Activated CD4-positive, alpha-beta T cell treated with anti-CD3 and anti-CD28 coated beads, Interleukin-2, amount 50 U/mL, for 24 hours (primary cell): ENCODE results near the gene CIAO2A.
"Not testable (repeated sequence)": the region's sequence is repeated elsewhere in the genome, so short reads cannot be mapped to it uniquely, and the experiment has no call there.

Experiments used
- DNase-seq, 2 donors: peaks; one replicate each; pipeline ENCODE4 v3.0.0-alpha.2; 2020; ENCODE audit warnings: low read depth in 1 of 2, low spot score in 1 of 2

CIAO2A gene, protein sequence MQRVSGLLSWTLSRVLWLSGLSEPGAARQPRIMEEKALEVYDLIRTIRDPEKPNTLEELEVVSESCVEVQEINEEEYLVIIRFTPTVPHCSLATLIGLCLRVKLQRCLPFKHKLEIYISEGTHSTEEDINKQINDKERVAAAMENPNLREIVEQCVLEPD

DNA sequence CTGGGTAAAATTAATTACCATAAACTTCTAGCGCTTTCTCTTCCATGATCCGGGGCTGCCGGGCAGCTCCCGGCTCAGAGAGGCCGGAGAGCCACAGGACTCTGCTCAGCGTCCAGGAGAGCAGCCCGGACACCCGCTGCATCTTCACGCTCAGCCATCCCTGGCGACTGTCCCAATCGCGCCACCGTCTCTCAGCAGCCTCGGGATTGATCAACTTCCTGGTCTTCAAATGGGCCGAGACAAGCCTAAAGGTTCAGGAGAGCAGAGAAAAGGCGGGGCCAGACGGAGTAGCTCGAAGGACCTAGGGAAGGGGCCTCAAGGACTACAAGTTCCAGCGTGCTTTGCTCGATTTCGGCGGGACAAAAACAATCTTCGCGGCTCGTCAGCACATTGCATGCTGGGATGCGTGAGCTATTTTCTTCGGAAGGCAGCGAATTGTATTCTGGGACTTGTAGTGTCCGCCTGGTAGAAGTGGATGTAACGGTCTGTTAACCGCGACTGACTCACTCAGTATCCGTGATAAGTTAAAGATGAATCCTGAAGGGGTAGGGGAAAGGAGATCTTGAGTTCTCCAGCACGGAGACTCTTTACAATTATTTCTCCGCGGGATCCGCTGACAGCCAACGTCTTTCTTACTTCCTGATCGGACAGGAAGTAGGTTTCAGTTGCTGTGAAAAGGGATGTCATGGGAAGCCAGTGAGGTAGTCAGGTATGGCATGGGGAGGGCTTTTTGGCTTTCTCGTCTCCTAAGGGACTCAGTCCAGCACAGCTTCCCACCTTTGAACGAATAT is at the start of gene CIAO2A:
CIAO2A (minus strand) TSS at position 212 of the 791 bp plus-strand sequence; CDS start at position 142, 70 bp downstream.
- DNase-seq, result peak; percentile 69 to 94

DNA sequence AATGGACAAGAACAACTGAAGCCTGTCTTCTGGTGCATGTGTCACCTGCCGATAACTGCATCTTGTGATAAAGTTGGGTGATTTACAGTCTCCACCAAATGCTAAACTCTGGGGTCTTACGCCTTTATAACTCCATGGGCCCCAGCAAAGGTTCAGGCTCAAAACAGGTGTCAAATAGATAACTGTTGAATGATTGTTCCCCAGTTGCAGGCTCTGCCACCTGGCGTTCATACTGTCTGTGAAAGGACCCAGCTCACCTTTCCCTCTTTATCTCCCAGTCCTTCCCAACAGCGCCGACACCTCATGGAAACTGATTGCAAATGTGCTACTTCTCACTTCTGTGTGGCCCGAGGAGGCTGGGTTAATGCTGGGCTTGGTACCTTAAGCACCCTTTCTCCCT is 49.6 kb upstream of the CIAO2A start:
- DNase-seq, result no peak

DNA sequence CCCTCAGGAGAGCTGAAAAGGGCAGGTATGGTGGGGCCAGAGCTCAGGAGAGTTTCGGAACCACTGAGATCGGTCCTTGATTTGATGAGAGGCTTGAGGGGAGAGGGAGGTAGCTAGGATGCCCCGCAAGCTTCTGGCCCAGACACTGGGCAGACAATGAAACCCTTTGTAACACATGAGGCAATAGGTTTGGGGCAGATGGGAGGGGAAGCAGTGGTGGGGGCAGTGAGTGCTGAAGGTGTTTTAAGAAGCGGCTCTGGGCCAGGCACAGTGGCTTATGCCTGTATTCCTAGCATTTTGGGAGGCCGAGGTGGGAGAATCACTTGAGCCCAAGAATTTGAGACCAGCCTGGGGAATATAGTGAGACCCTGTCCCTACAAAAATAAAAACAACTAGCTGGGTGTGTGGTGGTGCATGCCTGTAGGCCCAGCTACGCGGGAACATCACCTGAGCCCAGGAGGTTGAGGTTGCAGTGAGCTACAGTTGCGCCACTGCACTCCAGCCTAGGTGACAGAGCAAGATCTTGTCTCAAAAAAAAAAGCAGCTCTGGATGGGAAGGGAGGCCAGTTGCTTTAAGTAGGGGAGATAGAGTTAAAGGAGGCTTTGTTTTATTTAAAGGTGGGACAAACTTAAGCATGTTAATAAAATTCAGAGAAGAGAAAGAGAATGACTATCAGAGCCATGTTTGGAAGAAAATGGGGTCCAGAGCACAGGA is 48.3 kb upstream of the CIAO2A start:
- no peak for DNase-seq

DNA sequence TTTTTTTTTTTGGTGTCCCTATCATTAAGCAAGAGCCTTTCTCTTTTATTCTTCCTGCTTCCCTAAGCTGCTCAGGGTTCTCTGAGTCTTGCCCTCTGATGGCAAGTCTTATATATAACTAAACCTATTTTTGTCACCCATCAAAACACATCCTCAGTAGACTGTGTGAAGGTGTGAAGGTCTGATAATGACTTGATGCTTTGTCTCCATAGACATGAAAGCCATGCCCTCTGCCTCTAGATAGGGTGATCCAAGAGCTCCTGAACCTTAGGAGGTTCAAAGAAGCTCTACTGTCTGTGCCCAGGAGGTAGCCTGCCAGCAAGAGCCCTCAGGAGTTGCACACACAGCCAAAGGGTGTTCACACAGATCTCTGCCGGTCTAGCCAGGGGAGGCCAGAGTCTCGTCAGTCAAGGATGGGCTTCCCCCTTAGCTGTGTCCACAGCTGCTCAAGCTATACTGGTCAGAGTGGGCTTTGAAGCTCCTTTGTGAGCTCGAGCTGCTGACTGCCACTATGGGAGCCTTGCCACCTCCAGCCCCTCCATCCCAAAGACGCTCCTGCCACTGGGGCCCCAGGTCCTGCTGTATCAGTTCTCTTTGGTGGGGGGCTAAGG is 44.8 kb upstream of the CIAO2A start:
- no peak for DNase-seq

DNA sequence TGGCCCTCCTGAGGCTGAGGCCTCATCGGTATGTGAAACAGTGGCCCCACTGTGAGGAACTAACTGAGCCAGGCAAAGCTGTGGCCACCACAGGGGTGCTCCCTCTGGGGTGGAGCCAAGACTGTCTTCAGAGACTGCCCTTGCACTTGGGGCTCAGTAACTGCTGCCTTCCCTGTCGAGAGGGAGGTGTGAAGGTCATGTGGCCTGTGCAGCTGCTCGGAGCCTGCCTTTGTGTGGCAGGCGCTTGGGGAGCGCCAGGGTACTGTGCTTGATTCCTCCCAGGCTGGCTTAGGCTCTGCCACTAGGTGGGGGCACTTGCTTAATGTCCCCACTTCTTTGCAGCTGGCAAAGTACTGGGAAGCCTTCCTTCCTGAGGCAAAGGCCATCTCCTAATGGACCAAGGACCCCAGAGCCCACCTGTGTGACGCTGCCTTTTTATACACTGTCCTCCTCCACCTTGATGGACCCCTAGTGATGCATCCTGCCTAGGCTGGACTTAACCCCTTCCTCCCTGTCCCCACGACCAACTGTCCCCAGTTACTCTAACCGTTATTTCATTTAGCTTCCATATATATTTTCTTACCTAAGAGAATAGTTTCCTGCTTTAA is 43.7 kb upstream of the CIAO2A start:
- no peak for DNase-seq

DNA sequence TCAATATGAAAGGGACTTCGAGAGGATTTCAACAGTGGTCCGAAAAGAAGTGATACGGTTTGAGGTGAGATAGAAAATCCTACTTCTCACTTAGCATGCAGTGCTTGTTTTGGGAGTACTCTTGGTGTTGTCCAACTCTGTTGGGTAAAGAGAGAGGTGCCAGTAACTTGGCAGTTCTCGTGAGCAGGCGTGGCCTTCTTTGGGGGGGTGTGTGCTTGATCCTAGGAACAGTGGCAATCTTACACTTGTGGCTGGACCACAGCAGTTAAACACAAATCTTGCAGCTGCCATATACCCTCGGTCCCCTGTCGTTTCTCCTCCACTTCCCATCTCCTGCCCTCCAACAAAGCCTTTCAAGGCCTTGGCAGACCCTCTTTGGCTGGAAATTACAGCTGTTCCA is 42.7 kb upstream of the CIAO2A start:
- no peak for DNase-seq

DNA sequence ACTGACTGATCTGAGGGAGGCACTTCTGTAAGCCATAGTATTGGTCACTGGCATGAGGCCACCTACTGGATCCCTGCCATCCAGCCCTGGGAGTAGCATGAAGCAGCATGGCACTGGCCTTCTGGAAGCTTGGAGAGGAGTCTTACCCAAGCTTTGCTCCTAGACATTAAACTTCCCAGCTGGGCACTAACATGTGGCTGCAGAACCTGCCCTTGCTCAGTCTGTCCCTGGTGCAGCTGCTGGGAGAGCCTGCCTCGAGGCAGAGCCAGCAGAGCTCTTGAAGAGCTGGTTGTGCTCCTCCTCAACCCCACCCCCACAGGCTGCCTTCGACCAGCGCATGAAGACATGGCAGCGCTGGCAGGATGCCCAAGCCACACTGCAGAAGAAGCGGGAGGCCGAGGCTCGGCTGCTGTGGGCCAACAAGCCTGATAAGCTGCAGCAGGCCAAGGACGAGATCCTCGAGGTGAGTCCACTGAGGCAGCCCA is 40.7 kb upstream of the CIAO2A start:
- no peak for DNase-seq

DNA sequence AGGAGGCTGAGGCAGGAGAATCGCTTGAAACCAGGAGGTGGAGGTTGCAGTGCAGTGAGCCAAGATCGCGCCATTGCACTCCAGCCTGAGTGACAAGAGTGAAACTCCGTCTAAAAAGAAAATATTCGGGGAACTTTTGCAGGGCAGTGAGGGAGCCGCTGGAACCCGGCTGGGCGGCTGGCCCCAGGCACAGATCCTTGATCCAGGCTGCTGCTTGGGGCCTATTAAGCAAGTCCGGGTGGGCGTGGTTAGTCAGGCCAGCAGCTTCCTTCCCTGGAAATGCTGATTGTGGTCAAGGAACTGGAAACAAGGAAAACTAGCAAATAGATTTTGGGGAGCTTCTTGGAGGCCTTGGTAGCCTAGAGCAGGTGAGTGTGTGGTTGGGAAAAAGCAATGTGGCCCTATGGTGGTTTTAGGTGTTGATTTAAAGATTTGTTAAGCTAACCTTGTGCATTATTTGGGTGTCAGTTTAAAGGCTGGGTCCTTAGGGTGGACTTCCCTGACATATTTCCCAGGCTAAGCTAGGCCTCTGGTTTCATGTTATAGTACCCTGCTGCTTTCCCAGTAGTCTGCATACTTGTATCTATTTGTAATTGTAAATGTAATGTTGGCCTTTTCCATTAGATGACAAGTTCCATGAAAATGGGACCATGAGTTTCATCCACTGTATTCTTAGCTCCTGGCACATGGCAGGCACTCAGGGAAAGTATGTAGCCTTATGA is 40.1 kb upstream of the CIAO2A start:
- DNase-seq, result no peak

DNA sequence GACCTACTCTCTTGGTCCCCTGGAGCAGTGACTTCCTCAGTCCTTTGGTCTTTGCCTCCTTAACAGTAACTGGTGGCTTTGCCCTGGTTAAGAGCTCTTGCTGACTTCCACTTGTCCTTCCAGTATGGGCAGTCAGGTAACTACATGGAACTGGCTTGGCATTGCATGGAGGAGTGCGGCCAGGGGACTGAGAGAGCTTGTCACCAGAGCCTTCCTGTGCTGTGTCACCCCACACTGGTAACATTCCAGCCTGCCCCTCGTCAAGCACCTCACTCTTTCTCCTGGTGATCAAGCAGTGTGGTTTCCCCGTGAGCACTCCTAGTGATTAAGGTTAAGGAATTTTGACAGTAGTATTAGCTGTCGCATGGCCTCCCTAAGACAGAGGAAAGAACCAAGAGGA is 38.6 kb upstream of the CIAO2A start:
- DNase-seq, result no peak

DNA sequence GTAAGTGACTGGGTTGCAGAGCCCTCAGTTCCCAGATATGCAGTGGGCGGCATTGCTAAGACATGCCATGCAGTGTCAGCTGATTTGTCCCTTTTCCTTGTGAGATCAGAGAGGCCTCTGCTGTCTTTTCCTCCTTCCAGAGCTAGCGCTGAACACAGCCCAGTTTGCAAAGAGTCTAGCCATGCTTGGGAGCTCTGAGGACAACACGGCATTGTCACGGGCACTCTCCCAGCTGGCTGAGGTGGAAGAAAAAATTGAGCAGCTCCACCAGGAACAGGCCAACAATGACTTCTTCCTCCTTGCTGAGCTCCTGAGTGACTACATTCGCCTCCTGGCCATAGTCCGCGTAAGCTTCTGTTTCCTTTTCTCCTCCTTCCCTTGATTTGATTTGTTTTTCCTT is 37.9 kb upstream of the CIAO2A start:
- DNase-seq, result no peak

DNA sequence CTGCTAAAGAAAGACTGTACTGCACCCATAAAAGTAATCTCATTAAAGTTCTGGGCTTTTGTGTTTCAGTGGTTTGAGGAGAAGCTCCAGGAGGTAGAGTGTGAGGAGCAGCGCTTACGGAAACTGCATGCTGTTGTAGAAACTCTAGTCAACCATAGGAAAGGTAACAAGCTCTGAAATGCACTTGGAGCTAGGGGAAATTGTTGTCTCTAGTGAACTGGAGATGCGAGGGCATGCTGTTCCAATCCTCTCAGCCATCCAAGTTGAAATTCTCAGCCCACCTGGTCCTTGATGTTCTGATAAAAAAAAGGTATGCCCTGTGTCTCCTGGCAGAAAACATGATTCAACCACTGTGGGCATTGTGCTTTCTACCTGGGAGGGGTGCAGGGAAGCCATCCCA is 36.5 kb upstream of the CIAO2A start:
- DNase-seq, result no peak

DNA sequence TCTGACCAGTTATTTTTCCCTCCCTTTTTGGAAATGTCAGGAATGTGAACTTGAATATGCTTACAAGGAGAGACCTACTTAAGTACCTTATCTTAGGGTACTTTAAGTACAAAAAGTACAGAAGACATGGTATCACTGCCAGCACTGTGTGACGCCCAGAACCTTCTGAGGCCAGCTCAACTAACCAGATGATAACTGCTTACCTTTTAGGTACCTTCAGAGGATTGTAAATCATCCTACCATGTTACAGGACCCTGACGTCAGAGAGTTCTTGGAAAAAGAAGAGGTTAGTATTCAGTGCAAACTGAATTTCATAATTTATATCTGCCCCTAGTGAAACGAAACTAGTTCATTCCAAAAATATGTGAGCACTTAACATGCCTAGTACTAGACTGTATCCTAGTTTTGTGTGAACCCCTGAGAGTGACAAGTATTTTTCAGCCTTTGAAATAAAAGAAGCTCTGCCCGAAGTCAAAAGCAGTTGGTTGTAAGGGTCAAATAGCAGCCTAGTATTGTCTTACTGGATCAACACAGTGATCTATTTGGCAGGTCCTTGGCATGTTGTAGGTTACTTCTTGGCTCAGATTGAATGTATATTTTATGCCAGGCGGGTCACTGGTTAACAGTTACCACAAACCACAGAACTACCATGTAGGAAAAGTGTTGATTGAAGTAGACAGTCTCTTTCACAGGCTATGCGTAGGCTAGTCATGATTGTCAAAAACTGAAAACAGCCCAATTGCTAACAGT is 34.1 kb upstream of the CIAO2A start:
- DNase-seq, result no peak

DNA sequence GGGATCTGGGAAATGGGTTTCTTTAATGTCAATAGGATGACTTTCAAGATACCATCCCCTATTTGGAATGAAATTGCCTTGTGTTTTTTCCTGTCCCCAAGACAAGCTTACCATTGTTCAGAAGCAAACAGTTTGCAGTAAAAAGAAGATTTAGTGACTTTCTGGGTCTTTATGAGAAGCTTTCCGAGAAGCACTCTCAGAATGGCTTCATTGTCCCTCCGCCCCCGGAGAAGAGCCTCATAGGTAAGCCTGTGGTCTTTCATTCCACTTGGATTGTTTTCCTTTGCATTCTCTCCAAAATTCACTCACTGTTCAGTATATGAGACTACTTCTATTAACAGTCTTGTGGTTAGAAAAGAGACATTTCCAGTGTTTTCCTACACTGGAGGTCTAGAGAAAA is 32.3 kb upstream of the CIAO2A start:
- no peak for DNase-seq

DNA sequence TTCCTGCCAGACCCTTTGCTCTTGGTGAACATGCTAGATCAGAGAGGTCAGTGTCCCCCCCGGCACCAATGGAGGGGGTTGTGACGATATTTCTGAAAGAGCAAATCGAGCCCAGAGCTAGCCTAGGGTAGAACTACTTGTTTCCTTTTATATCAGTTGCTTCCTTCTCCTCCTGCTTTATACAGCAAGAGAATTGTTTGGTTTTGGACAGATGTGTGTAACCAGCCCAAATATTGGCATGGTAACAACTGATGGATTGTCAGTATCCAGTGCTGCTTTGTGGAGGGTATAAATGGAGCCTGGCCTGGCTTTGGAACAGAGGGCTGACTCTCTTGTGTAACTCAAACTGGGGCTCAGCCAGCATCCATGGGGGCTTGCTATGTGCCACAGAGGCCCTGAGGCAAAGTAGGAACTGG is 29.3 kb upstream of the CIAO2A start:
- no peak for DNase-seq

DNA sequence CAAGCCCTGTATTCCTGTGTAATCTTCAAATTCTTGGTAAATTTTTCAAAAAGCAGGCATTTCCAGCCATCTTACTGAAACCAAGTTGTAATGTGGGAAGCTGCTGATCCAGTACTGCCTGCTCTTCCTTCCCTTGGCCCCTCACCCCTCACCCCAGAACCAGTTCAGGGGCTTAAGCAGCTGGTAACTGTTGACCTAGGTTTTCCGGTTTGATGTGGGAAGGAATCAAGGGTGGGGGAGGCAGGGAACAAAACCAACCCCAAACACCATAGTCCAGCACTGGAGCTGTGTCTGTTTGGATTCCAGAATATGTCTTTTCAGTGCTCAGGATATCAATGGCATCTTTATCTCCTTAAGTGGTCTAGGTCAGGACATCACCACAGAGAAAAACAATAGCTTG is 28.8 kb upstream of the CIAO2A start:
- no peak for DNase-seq

DNA sequence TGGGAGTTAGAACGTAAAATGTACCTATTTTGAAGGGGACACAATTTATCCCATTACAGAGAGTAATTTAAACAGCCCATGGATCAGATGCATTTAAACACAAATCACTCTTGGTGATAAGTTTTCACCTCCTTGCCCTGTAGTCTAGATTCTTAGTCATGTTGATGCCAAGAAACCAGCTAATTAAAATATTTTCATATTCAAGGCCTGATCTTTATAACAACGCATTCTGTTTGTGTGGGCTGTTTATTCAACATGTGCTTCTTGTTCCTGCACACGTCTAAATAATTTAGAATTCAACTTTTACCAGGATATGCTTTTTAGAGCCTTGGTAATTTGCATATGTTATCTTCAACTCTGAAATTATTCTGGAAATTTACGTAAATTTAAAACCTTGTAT is 28.0 kb upstream of the CIAO2A start:
- no peak for DNase-seq

DNA sequence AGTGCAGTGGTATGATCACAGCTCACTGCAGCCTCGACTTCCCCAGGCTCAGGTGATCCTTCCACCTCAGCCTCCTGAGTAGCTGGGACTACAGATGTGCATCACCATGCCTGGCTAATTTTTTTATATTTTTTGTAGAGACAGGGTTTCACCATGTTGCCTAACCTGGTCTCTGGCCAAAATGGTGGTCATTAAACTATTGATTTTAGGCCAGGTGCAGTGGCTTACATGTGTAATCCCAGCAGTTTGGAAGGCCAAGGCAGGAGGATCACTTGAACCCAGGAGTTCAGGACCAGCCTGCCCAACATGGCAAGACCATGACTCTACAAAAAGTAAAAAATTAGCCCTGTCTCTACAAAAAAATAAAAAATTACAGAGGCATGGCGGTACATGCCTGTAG is 26.7 kb upstream of the CIAO2A start:
- not testable (repeated sequence) for DNase-seq

DNA sequence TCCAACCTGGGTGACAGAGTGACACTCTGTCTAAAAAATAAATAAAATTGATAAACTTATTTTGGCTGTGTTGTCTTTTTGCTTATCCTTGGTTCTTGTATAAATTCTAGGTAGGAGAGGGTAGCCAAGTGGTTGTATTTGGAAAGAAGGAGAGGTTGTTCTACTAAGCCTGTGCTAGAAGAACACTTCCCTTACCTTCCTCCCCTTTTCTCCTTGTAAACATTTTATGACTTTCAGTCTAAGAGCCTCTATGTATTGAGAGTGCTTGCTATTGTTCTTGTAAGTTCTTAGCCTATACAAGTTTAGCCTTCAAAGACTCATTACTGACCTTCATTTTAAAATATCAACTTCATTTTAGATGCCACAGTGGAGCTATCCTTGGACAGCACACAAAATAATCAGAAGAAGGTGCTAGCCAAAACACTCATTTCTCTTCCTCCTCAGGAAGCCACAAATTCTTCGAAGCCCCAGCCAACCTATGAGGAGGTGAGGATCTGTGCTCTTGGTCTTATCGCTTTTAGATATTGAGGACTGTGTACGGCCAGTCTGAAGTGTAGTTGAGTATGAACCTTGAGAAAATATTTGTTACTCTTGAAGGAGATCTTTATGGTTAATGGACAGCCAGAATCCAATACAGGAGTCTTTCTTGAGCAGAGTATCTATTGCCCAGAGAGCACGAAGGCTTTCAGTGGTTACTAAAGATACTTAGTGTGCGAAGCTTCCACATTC is 24.3 kb upstream of the CIAO2A start:
- no peak for DNase-seq

DNA sequence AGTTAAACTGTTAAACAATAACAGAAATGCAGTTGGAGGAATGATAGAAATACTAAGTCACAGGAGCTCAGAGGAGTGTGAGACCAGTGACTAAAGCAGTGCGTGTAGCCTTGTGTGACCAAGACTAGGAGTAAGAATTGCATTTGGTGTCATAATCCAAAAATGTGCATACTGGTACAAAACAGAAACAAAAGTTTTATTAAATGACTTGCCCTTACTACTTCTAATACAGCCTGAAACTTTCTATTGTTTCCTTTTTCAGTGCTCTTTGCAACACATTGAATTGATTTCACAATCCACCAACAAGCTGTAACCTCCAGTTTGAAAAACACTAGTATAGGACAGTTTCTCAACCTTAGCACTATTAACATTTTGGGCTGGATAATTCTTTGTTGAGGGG is 19.3 kb upstream of the CIAO2A start:
- no peak for DNase-seq
